ENCODE data around the gene MAN1C1. TPM values are rescaled to one million over a fixed set of nuclear protein-coding genes. Genes with fewer than 3 reads are reported as not detected.

The MAN1C1 gene
- total and polyA plus RNA-seq, 2 donors (not counting 1 experiment from before 2014, with no cell fraction given) = 0.31 to 0.89 TPM

DNA sequence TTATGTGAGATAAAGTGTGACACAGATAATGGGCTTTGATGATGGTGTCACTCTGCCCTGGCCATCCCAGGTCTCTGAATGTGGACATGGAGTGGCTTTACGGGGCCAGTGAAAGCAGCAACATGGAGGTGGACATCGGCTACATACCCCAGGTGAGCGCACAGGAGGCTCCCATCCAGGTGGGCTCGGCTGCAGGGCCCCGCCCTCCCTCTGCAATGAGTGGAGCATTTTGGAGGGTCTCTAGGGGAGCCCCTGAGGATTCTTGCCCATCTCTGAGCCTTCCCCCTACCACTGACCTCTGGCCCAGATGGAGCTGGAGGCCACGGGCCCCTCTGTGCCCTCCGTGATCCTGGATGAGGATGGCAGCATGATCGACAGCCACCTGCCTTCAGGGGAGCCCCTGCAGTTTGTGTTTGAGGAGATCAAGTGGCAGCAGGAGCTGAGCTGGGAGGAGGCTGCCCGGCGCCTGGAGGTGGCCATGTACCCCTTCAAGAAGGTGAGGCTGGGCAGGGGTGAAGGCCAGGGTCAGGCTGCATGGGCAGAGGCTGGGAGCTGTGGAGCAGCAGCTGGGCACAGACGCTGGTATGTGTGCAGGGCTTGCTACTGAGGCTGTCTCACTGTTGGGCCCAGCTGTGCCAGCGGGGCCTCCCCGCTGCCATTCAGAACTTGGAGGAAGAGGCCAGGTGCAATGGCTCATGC, 194.9 kb downstream of the MAN1C1 start:
- H3K4me1 ChIP-seq (ENCODE audit: control insufficient read depth in 2 of 2, insufficient read depth in 2 of 2, low read length in 2 of 2) = peaks cover 11 to 23% of the 10 kb centered on the region in 2 donors
- H3K4me1 Mint-ChIP-seq = peaks cover 17% of the 10 kb centered on the region
- H3K4me2 ChIP-seq (replicated peaks; ENCODE audit: low read depth, low read length, poor library complexity, severe bottlenecking) = no peak overlapping the region
- ATAC-seq (ENCODE audit: low read depth) (no peak), DNase-seq (no peak)
- H3K9me3 ChIP-seq (ENCODE audit: control extremely low read depth in 1 of 3, control insufficient read depth in 2 of 3, insufficient read depth in 1 of 3, low read length in 2 of 3) = no peaks in the 10 kb centered on the region
- peaks cover 0 to 3% of the 10 kb centered on the region in 2 experiments for H3K36me3 ChIP-seq (replicated peaks in 1 of 2; ENCODE audit: control extremely low read depth in 1 of 2, control insufficient read depth in 1 of 2, extremely low read depth in 1 of 2, insufficient read depth in 2 of 2, low read length in 1 of 2)
- WGBS (ENCODE audit: insufficient coverage) = 92% methylated on average over 9 of the region's 13 CpGs
- intact Hi-C loops (cut with micrococcal nuclease) = loop anchor here (5.0 to 10.0 kb wide), 2 partner anchors 409 to 567 kb away; partner anchors contain the start of gene RSRP1
- H3K27ac ChIP-seq (ENCODE audit: low read length in 2 of 2) = no peak overlapping the region
- H3K27me3 Mint-ChIP-seq = no peaks in the 10 kb centered on the region
- no peak overlapping the region for H3K4me3 Mint-ChIP-seq
- H3K9ac ChIP-seq (ENCODE audit: low read length) = no peak overlapping the region
- CTCF ChIA-PET = interaction anchor here (0.8 to 6.1 kb wide), 10 partner anchors 9 to 384 kb away, joined by 3 to 59 read pairs (median 6); partner anchors contain the start of gene MTFR1L
- no peak overlapping the region for H3K27ac Mint-ChIP-seq
- no peaks in the 10 kb centered on the region for H3K9me3 Mint-ChIP-seq (ENCODE audit: insufficient read depth)
- POLR2A ChIA-PET = interaction anchor here (0.6 to 1.5 kb wide), 2 partner anchors 8 kb away, joined by 4 read pairs; partner anchors contain the start of gene MTFR1L
- H3K27me3 ChIP-seq (replicated peaks in 1 of 4; ENCODE audit: control extremely low read depth in 1 of 4, control insufficient read depth in 3 of 4, insufficient read depth in 4 of 4, low read length in 3 of 4) = no peaks in the 10 kb centered on the region
- no peak overlapping the region for H3K4me3 ChIP-seq (ENCODE audit: control extremely low read depth in 1 of 5, extremely low read depth in 1 of 5, insufficient read depth in 1 of 5, low read depth in 2 of 5, low read length in 4 of 5)
- TF ChIP-seq, protein P1, sequence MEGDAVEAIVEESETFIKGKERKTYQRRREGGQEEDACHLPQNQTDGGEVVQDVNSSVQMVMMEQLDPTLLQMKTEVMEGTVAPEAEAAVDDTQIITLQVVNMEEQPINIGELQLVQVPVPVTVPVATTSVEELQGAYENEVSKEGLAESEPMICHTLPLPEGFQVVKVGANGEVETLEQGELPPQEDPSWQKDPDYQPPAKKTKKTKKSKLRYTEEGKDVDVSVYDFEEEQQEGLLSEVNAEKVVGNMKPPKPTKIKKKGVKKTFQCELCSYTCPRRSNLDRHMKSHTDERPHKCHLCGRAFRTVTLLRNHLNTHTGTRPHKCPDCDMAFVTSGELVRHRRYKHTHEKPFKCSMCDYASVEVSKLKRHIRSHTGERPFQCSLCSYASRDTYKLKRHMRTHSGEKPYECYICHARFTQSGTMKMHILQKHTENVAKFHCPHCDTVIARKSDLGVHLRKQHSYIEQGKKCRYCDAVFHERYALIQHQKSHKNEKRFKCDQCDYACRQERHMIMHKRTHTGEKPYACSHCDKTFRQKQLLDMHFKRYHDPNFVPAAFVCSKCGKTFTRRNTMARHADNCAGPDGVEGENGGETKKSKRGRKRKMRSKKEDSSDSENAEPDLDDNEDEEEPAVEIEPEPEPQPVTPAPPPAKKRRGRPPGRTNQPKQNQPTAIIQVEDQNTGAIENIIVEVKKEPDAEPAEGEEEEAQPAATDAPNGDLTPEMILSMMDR (IDR thresholded peaks at IDR 0.05) = no peak
- TF ChIP-seq EZH2 (IDR thresholded peaks at IDR 0.05; ENCODE audit: borderline replicate concordance, insufficient read depth, low read depth, low read length, poor library complexity, severe bottlenecking) = no peak
- H3K79me2 ChIP-seq (ENCODE audit: control insufficient read depth, insufficient read depth, low read length) = no peaks in the 10 kb centered on the region
- H4K20me1 ChIP-seq (ENCODE audit: control insufficient read depth, insufficient read depth, low read length, poor library complexity, severe bottlenecking) = no peaks in the 10 kb centered on the region
- H2AFZ ChIP-seq (ENCODE audit: insufficient read depth, low read depth, low read length, poor library complexity, severe bottlenecking) = no peak overlapping the region
